Measurements from ENCODE around the gene L3MBTL4.

- TF ChIP-seq CTCF (IDR thresholded peaks at IDR 0.05) (no peak), POLR2A (IDR thresholded peaks at IDR 0.05) (no peak)
Measured at GRCh38 chr18:6397931-6398566, 16.7 kb downstream of the L3MBTL4 start.
